Sigmoid colon (tissue), 7 donors: Measurements from ENCODE around the gene EP400. TPM values are rescaled to one million over a fixed set of nuclear protein-coding genes. Genes with fewer than 3 reads are reported as not detected.
A peak's percentile ranks its signal among the peaks of the same experiment; 100 is the strongest.

ENCODE experiments used
- DNase-seq: peaks from one replicate; pipeline ENCODE4 v3.0.0-alpha.2; 2019
- H3K27ac ChIP-seq, 4 donors: fragments of 200-600 bp; sonication (generic); one replicate each; pipeline ENCODE4 v1.5.1; 2016 to 2019; ENCODE audit warnings: mild to moderate bottlenecking in 1 of 4
- H3K27me3 ChIP-seq, 3 donors: fragments of 200-600 bp; sonication (generic); one replicate each; pipeline ENCODE4 v1.5.1; 2019; ENCODE audit warnings: mild to moderate bottlenecking in 1 of 3
- H3K36me3 ChIP-seq, 4 donors: fragments of 200-600 bp; sonication (generic); one replicate each; pipeline ENCODE4 v1.5.1; 2016 to 2019
- H3K4me1 ChIP-seq, 4 donors: fragments of 200-600 bp; sonication (generic); one replicate each; pipeline ENCODE4 v1.5.1; 2017 to 2019
- H3K4me3 ChIP-seq, 4 donors: fragments of 200-600 bp; sonication (generic); one replicate each; pipeline ENCODE4 v1.5.1; 2017 to 2019; ENCODE audit warnings: mild to moderate bottlenecking in 2 of 4, moderate library complexity in 1 of 4
- H3K9me3 ChIP-seq, 4 donors: fragments of 200-600 bp in 3 of 4; sonication (generic) in 3 of 4; one replicate each; pipeline versions ENCODE4 v1.5.1 to v1.6.1; 2013 to 2019
- EP300 ChIP-seq, 4 donors: sonication (generic); formaldehyde crosslinking; IDR thresholded peaks; one replicate each; pipeline ENCODE4 v1.6.1; 2017; ENCODE audit warnings: antibody characterized with exemption in 4 of 4
- POLR2A ChIP-seq, 2 donors: fragments of 450-650 bp; IDR thresholded peaks; one replicate each; pipeline ENCODE4 v1.6.1; 2016; ENCODE audit warnings: antibody characterized with exemption in 2 of 2, mild to moderate bottlenecking in 2 of 2, moderate library complexity in 2 of 2
- POLR2AphosphoS5 ChIP-seq, 4 donors: sonication (generic); formaldehyde crosslinking; IDR thresholded peaks; one replicate each; pipeline ENCODE4 v1.6.1; 2017; ENCODE audit warnings: antibody characterized with exemption in 4 of 4
- WGBS, 2 donors: extraction: QIAGEN DNeasy Blood & Tissue Kit; methylation state at CpG; one replicate each; pipeline ENCODE4 v1.1.7; 2013; 5-methylcytosine and 5-hydroxymethylcytosine counted together
- intact Hi-C: fragments of 100-400 bp; cut with DNase I; formaldehyde crosslinking; loops from one replicate; pipeline ENCODE4 v1.15.1; 2023
- polyA plus RNA-seq, 3 donors: library from polyadenylated mRNA; stranded (reverse); fragments of 200-250 nt; gene quantifications; one replicate each; pipeline ENCODE4 v1.2.3, GENCODE V29; 2013
- total RNA-seq, 4 donors: library from RNA; depleted of rRNA; stranded (reverse); fragments of >200 nt; gene quantifications; one replicate each; pipeline ENCODE4 v1.1.0, GENCODE V29; 2016
- TF ChIP-seq, protein P1 (sequence below), 4 experiments: fragments of 450-650 bp in 3 of 4; fragments of 200-600 bp in 1 of 4; IDR thresholded peaks; one replicate each; pipeline ENCODE4 v1.5.1; 2016 to 2019; ENCODE audit warnings: antibody characterized with exemption in 4 of 4, mild to moderate bottlenecking in 3 of 4, moderate library complexity in 2 of 4
- donor health status: healthy with polysubstance abuse.
- donor health status: Bipolar disorder and iron deficiency.
- donor health status: healthy.

EP400 gene
- total and polyA plus RNA-seq, 7 donors: 3.2 to 35.7 (median 14.6) TPM

DNA sequence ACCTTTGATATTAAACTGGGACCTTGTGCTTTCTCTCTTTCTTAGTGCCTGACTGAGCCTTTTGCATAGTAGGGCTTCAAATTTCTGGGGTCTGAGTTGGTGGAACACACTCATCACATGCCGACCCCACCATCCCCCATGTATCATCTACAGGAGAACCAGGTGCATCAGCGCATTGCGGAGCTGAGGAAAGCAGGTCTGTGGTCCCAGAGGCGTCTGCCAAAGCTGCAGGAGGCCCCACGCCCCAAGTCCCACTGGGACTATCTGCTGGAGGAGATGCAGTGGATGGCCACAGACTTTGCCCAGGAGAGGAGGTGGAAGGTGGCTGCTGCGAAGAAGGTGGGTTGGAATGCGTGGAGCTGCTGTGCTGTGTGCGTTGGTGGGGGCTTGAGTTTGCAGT lies 37.8 kb downstream of the EP400 start:
- no peak overlapping the region for H3K27ac ChIP-seq
- WGBS, 2 donors: 93 to 98% methylated on average over 8 of the region's 8 CpGs
- no peaks in the 10 kb centered on the region for H3K4me1 ChIP-seq
- intact Hi-C loops: no loop called here
- no peak for TF ChIP-seq POLR2AphosphoS5 (IDR thresholded peaks at IDR 0.05)
- peak in 1 of 2 donors; percentile 15 for TF ChIP-seq POLR2A (IDR thresholded peaks at IDR 0.05)
- H3K4me3 ChIP-seq: no peak overlapping the region
- H3K9me3 ChIP-seq: no peaks in the 10 kb centered on the region
- peaks cover 14 to 98% (median 46%) of the 10 kb centered on the region in 4 donors for H3K36me3 ChIP-seq
- no peaks in the 10 kb centered on the region for H3K27me3 ChIP-seq
- DNase-seq: no peak

DNA sequence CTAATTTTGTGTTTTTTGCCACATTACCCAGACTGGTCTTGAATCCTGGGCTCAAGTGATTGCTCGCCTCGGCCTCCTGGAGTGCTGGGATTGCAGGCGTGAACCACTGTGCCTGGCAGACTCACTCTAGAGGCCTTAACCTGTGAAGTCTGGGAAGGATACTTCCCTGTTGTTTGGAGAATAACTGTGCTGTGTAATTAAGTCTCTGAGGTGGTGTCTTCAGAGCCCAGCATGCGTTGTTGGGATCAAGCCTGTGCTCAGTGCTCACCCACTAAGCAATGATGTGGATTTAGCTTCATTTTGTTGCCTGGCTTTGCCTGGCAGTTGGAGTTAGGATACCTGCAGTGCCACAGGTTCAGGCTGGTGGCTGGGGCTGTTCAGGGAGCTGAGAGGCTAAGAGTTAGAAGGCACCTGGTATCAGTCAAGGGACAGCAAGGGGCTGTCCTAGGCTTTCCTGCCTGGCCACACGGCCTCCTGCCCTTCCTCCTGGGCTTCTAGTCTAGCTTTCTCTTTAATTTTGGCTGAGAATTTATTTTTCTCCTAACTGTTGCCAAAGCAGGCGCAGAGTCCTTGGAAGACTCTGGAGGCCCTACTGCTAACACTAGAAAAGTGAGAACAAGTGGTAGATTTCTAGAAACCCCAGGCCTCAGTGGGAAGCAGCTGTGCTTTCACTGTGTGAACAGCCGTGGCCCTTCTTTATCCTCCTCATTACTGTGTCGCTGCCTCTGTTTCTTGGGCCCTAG lies 38.5 kb downstream of the EP400 start:
- Histone ChIP-seq H3K9me3 (no peaks in the 10 kb centered on the region), H3K36me3 (peaks cover 14 to 98% (median 46%) of the 10 kb centered on the region in 4 donors)
- no peak for DNase-seq

GRCh38 chr12:131989021-131989420 lies 39.3 kb downstream of the EP400 start:
- TF ChIP-seq POLR2AphosphoS5 (IDR thresholded peaks at IDR 0.05): no peak
- no peak for TF ChIP-seq POLR2A (IDR thresholded peaks at IDR 0.05)
- TF ChIP-seq EP300 (IDR thresholded peaks at IDR 0.05): no peak
- TF ChIP-seq, protein P1, sequence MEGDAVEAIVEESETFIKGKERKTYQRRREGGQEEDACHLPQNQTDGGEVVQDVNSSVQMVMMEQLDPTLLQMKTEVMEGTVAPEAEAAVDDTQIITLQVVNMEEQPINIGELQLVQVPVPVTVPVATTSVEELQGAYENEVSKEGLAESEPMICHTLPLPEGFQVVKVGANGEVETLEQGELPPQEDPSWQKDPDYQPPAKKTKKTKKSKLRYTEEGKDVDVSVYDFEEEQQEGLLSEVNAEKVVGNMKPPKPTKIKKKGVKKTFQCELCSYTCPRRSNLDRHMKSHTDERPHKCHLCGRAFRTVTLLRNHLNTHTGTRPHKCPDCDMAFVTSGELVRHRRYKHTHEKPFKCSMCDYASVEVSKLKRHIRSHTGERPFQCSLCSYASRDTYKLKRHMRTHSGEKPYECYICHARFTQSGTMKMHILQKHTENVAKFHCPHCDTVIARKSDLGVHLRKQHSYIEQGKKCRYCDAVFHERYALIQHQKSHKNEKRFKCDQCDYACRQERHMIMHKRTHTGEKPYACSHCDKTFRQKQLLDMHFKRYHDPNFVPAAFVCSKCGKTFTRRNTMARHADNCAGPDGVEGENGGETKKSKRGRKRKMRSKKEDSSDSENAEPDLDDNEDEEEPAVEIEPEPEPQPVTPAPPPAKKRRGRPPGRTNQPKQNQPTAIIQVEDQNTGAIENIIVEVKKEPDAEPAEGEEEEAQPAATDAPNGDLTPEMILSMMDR (IDR thresholded peaks at IDR 0.05): no peak
- no peaks in the 10 kb centered on the region for H3K27me3 ChIP-seq
- no peaks in the 10 kb centered on the region for H3K9me3 ChIP-seq
- no peak overlapping the region for H3K27ac ChIP-seq
- 94% methylated on average over 12 of the region's 12 CpGs for WGBS, 2 donors
- no peaks in the 10 kb centered on the region for H3K4me1 ChIP-seq
- DNase-seq: no peak
- no peak overlapping the region for H3K4me3 ChIP-seq
- intact Hi-C loops: no loop called here
- H3K36me3 ChIP-seq: peaks cover 14 to 98% (median 48%) of the 10 kb centered on the region in 4 donors

More for the DNA sequence above, 38.5 kb downstream of the EP400 start:
- TF ChIP-seq, protein P1 (IDR thresholded peaks at IDR 0.05): no peak
- TF ChIP-seq EP300 (IDR thresholded peaks at IDR 0.05) (no peak), POLR2A (IDR thresholded peaks at IDR 0.05) (no peak), POLR2AphosphoS5 (IDR thresholded peaks at IDR 0.05) (no peak)
- intact Hi-C loops: no loop called here
- WGBS, 2 donors: 94% methylated on average over 8 of the region's 8 CpGs
- Histone ChIP-seq H3K4me1 (no peaks in the 10 kb centered on the region), H3K27me3 (no peaks in the 10 kb centered on the region), H3K27ac (no peak overlapping the region), H3K4me3 (no peak overlapping the region)

- WGBS, 2 donors: 91 to 93% methylated on average over 24 of the region's 24 CpGs
- no peaks in the 10 kb centered on the region for H3K27me3 ChIP-seq
- H3K9me3 ChIP-seq: no peaks in the 10 kb centered on the region
- no peak overlapping the region for H3K27ac ChIP-seq
- DNase-seq: no peak
- H3K4me3 ChIP-seq: no peak overlapping the region
- TF ChIP-seq, protein P1 (IDR thresholded peaks at IDR 0.05): no peak
- no peak for TF ChIP-seq POLR2A (IDR thresholded peaks at IDR 0.05)
- no peak for TF ChIP-seq POLR2AphosphoS5 (IDR thresholded peaks at IDR 0.05)
- no peak for TF ChIP-seq EP300 (IDR thresholded peaks at IDR 0.05)
- no peaks in the 10 kb centered on the region for H3K4me1 ChIP-seq
- peaks cover 14 to 100% (median 56%) of the 10 kb centered on the region in 4 donors for H3K36me3 ChIP-seq
- intact Hi-C loops: no loop called here
Observed at GRCh38 chr12:131990066-131990979, 40.6 kb downstream of the EP400 start.

GRCh38 chr12:131990980-131991305 lies 41.2 kb downstream of the EP400 start:
- Histone ChIP-seq H3K4me1 (no peaks in the 10 kb centered on the region), H3K9me3 (no peaks in the 10 kb centered on the region), H3K27ac (no peak overlapping the region), H3K27me3 (no peaks in the 10 kb centered on the region), H3K4me3 (no peak overlapping the region), H3K36me3 (peaks cover 14 to 100% (median 56%) of the 10 kb centered on the region in 4 donors)
- TF ChIP-seq POLR2AphosphoS5 (IDR thresholded peaks at IDR 0.05) (no peak), EP300 (IDR thresholded peaks at IDR 0.05) (no peak), POLR2A (IDR thresholded peaks at IDR 0.05) (no peak)
- TF ChIP-seq, protein P1 (IDR thresholded peaks at IDR 0.05): no peak
- intact Hi-C loops: no loop called here
- 92% methylated on average over 9 of the region's 9 CpGs for WGBS, 2 donors
- DNase-seq: no peak
